ENCODE results near the gene TBXT.

- no peak for TF ChIP-seq CTCF (IDR thresholded peaks at IDR 0.05)
- TF ChIP-seq POLR2A (IDR thresholded peaks at IDR 0.05): no peak
- no peak for TF ChIP-seq EP300 (IDR thresholded peaks at IDR 0.05)
Observed at GRCh38 chr6:166173281-166173951, 5.8 kb upstream of the TBXT start.
